Glomerular visceral epithelial cell (primary cell): Measurements from ENCODE around the gene UGT2A2.
A peak's percentile ranks its signal among the peaks of the same experiment; 100 is the strongest.

Experiments used
- DNase-seq: peaks from one replicate; pipeline ENCODE4 v3.0.0-alpha.2; 2016; ENCODE audit errors: extremely low spot score

Gene UGT2A2

DNA sequence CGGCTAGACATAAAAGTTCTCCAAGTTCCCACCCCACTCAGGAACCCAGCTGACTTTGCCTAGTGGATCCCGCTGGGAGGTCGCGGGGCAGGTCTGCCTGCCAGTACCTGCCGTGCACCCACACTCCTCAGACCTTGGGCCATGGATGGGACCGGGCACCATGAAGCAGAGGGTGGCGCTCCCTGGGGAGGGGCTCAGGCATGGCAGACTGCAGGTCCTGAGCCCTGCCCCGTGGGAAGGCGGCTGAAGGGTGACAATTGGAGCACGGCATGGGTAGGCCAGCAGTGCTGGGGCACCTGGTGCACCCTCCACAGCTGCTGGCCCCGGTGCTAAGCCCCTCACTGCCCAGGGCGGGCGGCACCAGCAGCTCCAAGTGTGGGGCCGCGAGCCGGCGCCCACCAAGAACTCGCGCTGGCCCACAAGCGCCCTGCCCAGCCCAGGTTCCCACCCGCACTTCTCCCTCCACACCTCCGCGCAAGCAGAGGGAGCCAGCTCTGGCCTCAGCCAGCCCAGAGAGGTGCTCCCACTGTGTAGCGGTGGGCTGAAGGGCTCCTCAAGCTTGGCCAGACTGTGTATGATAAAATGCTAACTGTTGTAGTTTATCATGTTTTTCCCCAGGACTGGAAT is 63.1 kb downstream of the UGT2A2 start:
- DNase-seq, result no peak

DNA sequence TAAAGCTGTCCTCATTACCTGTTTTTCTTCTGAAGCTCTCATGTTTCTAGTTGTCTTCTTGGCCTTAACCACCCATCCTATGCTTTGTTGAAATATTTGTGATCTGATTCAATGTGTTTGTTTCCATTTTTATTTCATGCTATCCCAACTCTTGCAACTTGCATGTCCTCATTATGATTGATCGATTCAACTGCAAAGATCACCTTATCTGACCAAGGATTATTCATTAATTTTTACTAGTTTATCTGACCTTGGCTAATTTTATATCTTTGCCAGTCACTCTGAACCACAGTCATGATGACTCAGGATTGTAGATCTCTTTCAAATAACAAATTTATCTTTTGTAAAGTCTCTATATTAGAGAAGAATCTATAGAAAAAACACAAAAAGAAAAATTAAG is 70.7 kb downstream of the UGT2A2 start:
- no peak for DNase-seq

DNA sequence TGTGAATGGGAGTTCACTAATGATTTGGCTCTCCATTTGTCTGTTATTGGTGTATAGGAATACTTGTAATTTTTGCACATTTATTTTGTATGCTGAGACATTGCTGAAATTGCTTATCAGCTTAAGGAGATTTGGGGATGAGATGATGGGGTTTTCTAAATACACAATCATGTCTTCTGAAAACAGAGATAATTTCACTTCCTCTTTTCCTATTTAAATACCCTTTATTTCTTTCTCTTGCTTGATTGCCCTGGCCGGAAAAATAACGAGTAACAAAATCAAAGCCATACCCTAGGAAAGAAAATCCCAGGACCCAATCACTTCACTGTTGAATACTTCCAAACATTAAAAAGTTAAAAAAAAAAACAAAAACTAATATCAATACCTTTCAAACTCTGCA is 76.0 kb downstream of the UGT2A2 start:
- DNase-seq, result no peak

DNA sequence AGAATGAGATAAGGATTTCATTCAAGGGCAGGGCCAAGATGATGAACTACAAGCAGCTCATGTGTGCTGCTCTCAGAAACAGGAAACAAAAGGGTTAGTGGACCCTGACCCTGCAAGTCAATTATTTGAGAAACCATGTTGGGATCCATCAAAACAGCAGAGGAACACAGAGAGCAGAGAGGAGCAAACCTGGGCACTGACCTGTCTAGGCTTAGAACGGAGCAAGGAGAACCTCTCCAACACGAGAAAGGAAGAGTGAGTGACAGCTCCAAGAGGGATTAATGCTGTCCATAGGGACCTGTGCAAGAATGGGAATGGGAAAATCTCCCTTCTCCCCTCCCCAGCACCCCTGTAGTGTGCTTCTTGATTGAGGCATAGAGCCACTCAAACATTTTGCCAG is 89.8 kb downstream of the UGT2A2 start:
- DNase-seq, result no peak

DNA sequence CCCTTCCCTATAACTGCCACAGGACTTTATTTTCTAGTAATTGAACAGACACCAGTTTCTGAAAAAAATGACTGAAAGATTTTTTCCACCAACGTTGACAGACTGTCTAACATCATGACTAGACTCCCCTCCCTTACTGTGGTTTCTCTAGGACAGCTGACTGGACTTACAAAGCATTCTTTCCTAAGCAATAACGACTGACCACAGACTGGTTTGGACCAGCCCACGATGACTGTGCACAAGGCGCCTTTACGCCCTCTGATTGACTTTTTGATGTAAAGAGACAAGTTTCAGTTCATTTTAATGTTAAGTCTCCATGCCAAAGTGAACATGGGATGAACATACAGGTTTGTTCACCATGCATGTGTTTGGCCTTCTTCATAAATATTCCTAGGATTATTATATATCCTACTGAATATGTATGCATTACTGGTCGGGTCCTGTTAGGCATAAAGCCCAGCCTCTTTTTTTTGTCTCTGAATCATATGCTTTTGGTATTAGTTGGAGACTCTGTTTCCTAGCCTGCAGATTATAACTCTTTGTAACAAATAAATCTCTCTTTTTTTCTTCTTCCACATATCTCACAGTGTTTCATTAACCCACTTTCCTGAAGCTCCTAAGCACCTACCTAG is 93.2 kb downstream of the UGT2A2 start:
- peak; percentile 79 for DNase-seq
